Endothelial cell of umbilical vein (primary cell): Measurements from ENCODE around the gene TMEM220. TPM values are rescaled to one million over a fixed set of nuclear protein-coding genes. Genes with fewer than 3 reads are reported as not detected.

Source experiments
- BruUV-seq: library from RNA; stranded (reverse); fragments of 400-500 nt; replicated peaks from 2 replicates; lab custom pipeline; 2021; lab: Mats Ljungman, UMichigan
- CTCF ChIA-PET: fragments of 300-600, 350-600 bp; sonication (Branson Sonifier 250); formaldehyde crosslinking; loops from one replicate; lab custom pipeline; 2021; ENCODE audit warnings: antibody characterized with exemption, inconsistent platforms; lab: Charles Lee
- POLR2A ChIA-PET: fragments of 300-600, 350-600 bp; sonication (Branson Sonifier 250); formaldehyde crosslinking; loops from one replicate; lab custom pipeline; 2021; ENCODE audit warnings: antibody characterized with exemption, inconsistent platforms; lab: Charles Lee
- DNase-seq: peaks from one replicate; pipeline ENCODE4 v3.0.0-alpha.2; 2011; ENCODE audit warnings: low read depth, low spot score
- FAIRE-seq: peaks from 2 replicates; lab custom pipeline; 2011; peaks lifted over from hg19 to GRCh38; lab: Jason Lieb, UNC
- H2AFZ ChIP-seq: 2 replicates; pipeline ENCODE4 v1.6.0; 2012; ENCODE audit warnings: low read depth, low read length, control low read depth, inconsistent platforms
- H3K27ac ChIP-seq: 2 replicates; pipeline ENCODE4 v1.5.1; 2011; ENCODE audit warnings: low read depth, mild to moderate bottlenecking, control low read depth, low read length, moderate library complexity; ENCODE audit not compliant: insufficient read depth
- H3K27me3 ChIP-seq, 2 experiments: 2 replicates each; pipeline versions ENCODE4 v1.6.0 to v1.6.1; 2011; ENCODE audit warnings: low read length in 2 of 2, mixed read lengths in 1 of 2; ENCODE audit not compliant: control insufficient read depth in 2 of 2, insufficient read depth in 2 of 2
- H3K36me3 ChIP-seq, 2 experiments: 2 replicates in 1 of 2; 3 replicates in 1 of 2; pipeline ENCODE4 v1.5.1; 2011; ENCODE audit warnings: low read length in 2 of 2, mild to moderate bottlenecking in 1 of 2, moderate library complexity in 1 of 2; ENCODE audit not compliant: control insufficient read depth in 2 of 2, insufficient read depth in 2 of 2; ENCODE audit errors: extremely low read depth in 1 of 2
- H3K4me1 ChIP-seq: 3 replicates; pipeline ENCODE4 v1.5.1; 2011; ENCODE audit warnings: mild to moderate bottlenecking, low read length; ENCODE audit not compliant: control insufficient read depth, insufficient read depth; ENCODE audit errors: extremely low read depth
- H3K4me2 ChIP-seq: 2 replicates; pipeline ENCODE4 v1.6.1; 2011; ENCODE audit warnings: low read length, control low read depth, mixed read lengths; ENCODE audit not compliant: insufficient read depth
- H3K4me3 ChIP-seq, 3 experiments: fragments of 200-600 bp in 1 of 3; sonication (generic), shearing (Covaris generic) in 1 of 3; replicated peaks in 1 of 3; 2 replicates each; pipeline ENCODE4 v1.5.1; 2011 to 2016; ENCODE audit warnings: control low read depth in 3 of 3, low read length in 3 of 3, mild to moderate bottlenecking in 2 of 3, inconsistent platforms in 1 of 3, low read depth in 1 of 3, moderate library complexity in 1 of 3; ENCODE audit not compliant: insufficient read depth in 1 of 3
- H3K79me2 ChIP-seq: 2 replicates; pipeline ENCODE4 v1.6.0; 2012; ENCODE audit warnings: low read length, inconsistent platforms; ENCODE audit not compliant: control insufficient read depth, insufficient read depth
- H3K9ac ChIP-seq: replicated peaks from 2 replicates; pipeline ENCODE3; 2011; ENCODE audit warnings: low read length, control low read depth; ENCODE audit not compliant: insufficient read depth; ENCODE audit errors: extremely low read depth
- H3K9me1 ChIP-seq: replicated peaks from 3 replicates; pipeline ENCODE4 v1.6.0; 2011; ENCODE audit warnings: mild to moderate bottlenecking, low read length; ENCODE audit not compliant: control insufficient read depth, insufficient read depth; ENCODE audit errors: extremely low read depth
- H3K9me3 ChIP-seq: replicated peaks from 2 replicates; pipeline ENCODE4 v1.5.1; 2012; ENCODE audit warnings: low read length, inconsistent platforms; ENCODE audit not compliant: control insufficient read depth, insufficient read depth
- H4K20me1 ChIP-seq: replicated peaks from 2 replicates; pipeline ENCODE3; 2011; ENCODE audit warnings: mild to moderate bottlenecking, low read length; ENCODE audit not compliant: control insufficient read depth, insufficient read depth; ENCODE audit errors: extremely low read depth
- EZH2 ChIP-seq: IDR thresholded peaks from 2 replicates; pipeline ENCODE4 v1.6.1; 2012; ENCODE audit warnings: borderline replicate concordance, low read depth, mild to moderate bottlenecking, moderate library complexity, low read length, inconsistent platforms; ENCODE audit not compliant: severe bottlenecking
- FOS ChIP-seq: IDR thresholded peaks from 2 replicates; pipeline ENCODE4 v1.6.1; 2011; ENCODE audit warnings: mild to moderate bottlenecking, low read length, moderate library complexity, borderline replicate concordance; ENCODE audit not compliant: insufficient read depth
- GATA2 ChIP-seq: IDR thresholded peaks from 2 replicates; pipeline ENCODE4 v1.7.0; 2011; ENCODE audit warnings: low read depth, mild to moderate bottlenecking, moderate library complexity, mixed read lengths, low read length; ENCODE audit not compliant: insufficient read length, insufficient read depth
- JUN ChIP-seq: IDR thresholded peaks from 2 replicates; pipeline ENCODE4 v1.6.1; 2011; ENCODE audit warnings: borderline replicate concordance, low read depth; ENCODE audit not compliant: insufficient read length, insufficient read depth
- MYC ChIP-seq: IDR thresholded peaks from one replicate; pipeline ENCODE4 v1.6.1; 2011; ENCODE audit warnings: mild to moderate bottlenecking, low read depth, low read length
- POLR2A ChIP-seq: IDR thresholded peaks from 2 replicates; pipeline ENCODE4 v1.6.1; 2012; ENCODE audit warnings: low read depth, mild to moderate bottlenecking, control low read depth, low read length
- POLR2AphosphoS5 ChIP-seq: IDR thresholded peaks from 2 replicates; pipeline ENCODE4 v1.6.1; 2012; ENCODE audit warnings: low read depth, mild to moderate bottlenecking, control low read depth, low read length, moderate library complexity; ENCODE audit not compliant: insufficient read depth
- dilution Hi-C: fragments of 300-500 bp; cut with MboI; formaldehyde crosslinking; loops from one replicate; pipeline ENCODE4 v1.15.0; 2019; ENCODE audit warnings: low sequenced_read_pairs; ENCODE audit not compliant: extremely low pct_ligation_motif_present
- intact Hi-C: fragments of 100-400 bp; cut with micrococcal nuclease; formaldehyde crosslinking; loops from one replicate; pipeline ENCODE4 v1.10.0; 2022
- polyA plus RNA-seq, 4 experiments: library from polyadenylated mRNA; depleted of rRNA in 3 of 4; stranded (reverse) in 3 of 4; unstranded in 1 of 4; fragments of >200 nt; gene quantifications; 2 replicates each; pipeline versions ENCODE4 v1.2.1 to v1.2.3, GENCODE V29; 2011 to 2012; ENCODE audit warnings: missing spikeins in 1 of 4
- total RNA-seq: library from RNA; stranded (reverse); gene quantifications from 2 replicates; pipeline ENCODE4 v1.2.3, GENCODE V29; 2021
- TF ChIP-seq, protein P1 (sequence below): IDR thresholded peaks from 2 replicates; pipeline ENCODE4 v1.6.1; 2011; ENCODE audit not compliant: insufficient read depth, insufficient read length
- TF ChIP-seq, protein P2 (sequence below), 2 donors: IDR thresholded peaks; 1 replicate in 1 of 2; 2 replicates in 1 of 2; pipeline ENCODE4 v1.5.1; 2011; ENCODE audit warnings: low read length in 2 of 2, mild to moderate bottlenecking in 2 of 2, moderate library complexity in 2 of 2, control low read depth in 1 of 2, inconsistent platforms in 1 of 2, low read depth in 1 of 2; ENCODE audit not compliant: insufficient read depth in 1 of 2; ENCODE audit errors: extremely low read depth in 1 of 2

Gene TMEM220
- total and polyA plus RNA-seq, 2 donors (not counting 3 experiments of a cell fraction or from before 2014, with no cell fraction given) = 3.6 to 11.2 TPM

DNA sequence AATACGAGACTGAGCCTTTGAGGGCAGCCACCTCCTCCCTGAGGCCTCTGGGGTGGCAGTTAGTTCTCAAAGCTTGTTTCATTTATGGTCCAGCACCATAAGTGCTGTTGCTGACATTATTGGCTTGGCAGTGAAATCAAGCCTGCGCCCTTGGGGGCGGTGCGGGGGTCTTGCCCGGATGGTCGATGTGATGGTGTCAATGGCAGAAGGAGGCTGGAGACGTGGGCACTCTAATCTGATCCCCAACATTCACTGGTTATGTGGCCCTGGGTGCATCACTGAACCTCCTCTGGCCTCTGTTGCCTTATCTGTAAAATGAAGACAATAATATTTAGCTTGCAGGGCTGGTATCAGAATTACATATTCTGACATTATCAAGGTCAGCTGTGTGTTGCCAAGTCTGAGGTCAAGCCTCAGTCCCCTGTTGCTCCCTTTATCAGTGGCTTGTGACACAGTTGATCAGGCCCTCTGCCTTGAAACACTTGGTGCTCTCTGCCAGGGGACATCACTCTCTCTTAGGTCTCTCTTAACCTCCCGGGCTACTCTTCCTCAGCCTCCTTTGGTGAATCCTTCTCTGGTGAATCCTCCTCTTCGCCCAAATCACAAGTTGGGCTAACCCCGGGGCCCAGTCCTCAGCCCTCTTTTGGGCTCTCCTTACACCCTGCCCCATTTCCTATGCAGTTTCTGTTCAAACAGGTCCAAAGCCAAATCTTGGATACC lies 11.8 kb upstream of the TMEM220 start:
- Histone ChIP-seq H2AFZ (no peak overlapping the region), H3K36me3 (no peaks in the 10 kb centered on the region), H4K20me1 (no peaks in the 10 kb centered on the region), H3K27ac (no peak overlapping the region), H3K4me1 (no peaks in the 10 kb centered on the region), H3K9me3 (no peaks in the 10 kb centered on the region), H3K79me2 (no peaks in the 10 kb centered on the region), H3K9ac (no peak overlapping the region), H3K27me3 (peaks cover 0 to 1% of the 10 kb centered on the region in 2 experiments), H3K4me2 (no peak overlapping the region), H3K9me1 (no peaks in the 10 kb centered on the region), H3K4me3 (no peak overlapping the region)
- BruUV-seq = no TSS peak
- ChIA-PET POLR2A (no interaction called here), CTCF (interaction anchor here (1.0 kb wide), 1 partner anchor 12 kb away, joined by 3 read pairs; the partner anchor contains the start of gene TMEM220)
- DNase-seq (no peak), FAIRE-seq (no peak)
- dilution Hi-C loops = no loop called here
- TF ChIP-seq GATA2 (no peak), FOS (no peak), JUN (no peak), POLR2AphosphoS5 (no peak), POLR2A (no peak), EZH2 (no peak), MYC (no peak)
- TF ChIP-seq, protein P1, sequence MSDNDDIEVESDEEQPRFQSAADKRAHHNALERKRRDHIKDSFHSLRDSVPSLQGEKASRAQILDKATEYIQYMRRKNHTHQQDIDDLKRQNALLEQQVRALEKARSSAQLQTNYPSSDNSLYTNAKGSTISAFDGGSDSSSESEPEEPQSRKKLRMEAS = no peak
- TF ChIP-seq, protein P2, sequence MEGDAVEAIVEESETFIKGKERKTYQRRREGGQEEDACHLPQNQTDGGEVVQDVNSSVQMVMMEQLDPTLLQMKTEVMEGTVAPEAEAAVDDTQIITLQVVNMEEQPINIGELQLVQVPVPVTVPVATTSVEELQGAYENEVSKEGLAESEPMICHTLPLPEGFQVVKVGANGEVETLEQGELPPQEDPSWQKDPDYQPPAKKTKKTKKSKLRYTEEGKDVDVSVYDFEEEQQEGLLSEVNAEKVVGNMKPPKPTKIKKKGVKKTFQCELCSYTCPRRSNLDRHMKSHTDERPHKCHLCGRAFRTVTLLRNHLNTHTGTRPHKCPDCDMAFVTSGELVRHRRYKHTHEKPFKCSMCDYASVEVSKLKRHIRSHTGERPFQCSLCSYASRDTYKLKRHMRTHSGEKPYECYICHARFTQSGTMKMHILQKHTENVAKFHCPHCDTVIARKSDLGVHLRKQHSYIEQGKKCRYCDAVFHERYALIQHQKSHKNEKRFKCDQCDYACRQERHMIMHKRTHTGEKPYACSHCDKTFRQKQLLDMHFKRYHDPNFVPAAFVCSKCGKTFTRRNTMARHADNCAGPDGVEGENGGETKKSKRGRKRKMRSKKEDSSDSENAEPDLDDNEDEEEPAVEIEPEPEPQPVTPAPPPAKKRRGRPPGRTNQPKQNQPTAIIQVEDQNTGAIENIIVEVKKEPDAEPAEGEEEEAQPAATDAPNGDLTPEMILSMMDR (IDR thresholded peaks at IDR 0.05; ENCODE audit: extremely low read depth in 1 of 2, insufficient read depth in 1 of 2, low read depth in 1 of 2, low read length in 2 of 2) = no peak
- intact Hi-C loops = no loop called here
